H9 (cell line): ENCODE results near the gene KRT77. TPM values are rescaled to one million over a fixed set of nuclear protein-coding genes. Genes with fewer than 3 reads are reported as not detected.

Experiments
- DNase-seq: peaks from one replicate; pipeline ENCODE4 v3.0.0-alpha.2; 2017
- H2AFZ ChIP-seq: one replicate; pipeline ENCODE4 v1.6.1; 2013; ENCODE audit warnings: mild to moderate bottlenecking, low read length, control low read depth, moderate library complexity
- H2AK5ac ChIP-seq: 2 replicates; pipeline ENCODE4 v1.6.1; 2013; ENCODE audit warnings: low read length, control low read depth, mixed read lengths; ENCODE audit not compliant: insufficient read length
- H2BK120ac ChIP-seq: one replicate; pipeline ENCODE4 v1.6.1; 2013; ENCODE audit warnings: low read depth, mild to moderate bottlenecking, low read length, control low read depth, inconsistent platforms; ENCODE audit not compliant: poor library complexity, severe bottlenecking
- H2BK12ac ChIP-seq: 2 replicates; pipeline ENCODE4 v1.6.1; 2013; ENCODE audit warnings: low read length, control low read depth, mixed read lengths, low read depth; ENCODE audit not compliant: insufficient read length
- H2BK15ac ChIP-seq: 2 replicates; pipeline ENCODE4 v1.6.1; 2013; ENCODE audit warnings: low read depth, low read length, control low read depth
- H2BK20ac ChIP-seq: one replicate; pipeline ENCODE4 v1.6.1; 2013; ENCODE audit warnings: low read depth, mild to moderate bottlenecking, low read length, control low read depth, inconsistent platforms; ENCODE audit not compliant: poor library complexity, severe bottlenecking
- H2BK5ac ChIP-seq: 2 replicates; pipeline ENCODE4 v1.6.1; 2013; ENCODE audit warnings: low read length, control low read depth, mixed read lengths; ENCODE audit not compliant: insufficient read length
- H3K14ac ChIP-seq: 2 replicates; pipeline ENCODE4 v1.6.1; 2013; ENCODE audit warnings: low read length, control low read depth; ENCODE audit not compliant: insufficient read depth
- H3K18ac ChIP-seq: 2 replicates; pipeline ENCODE4 v1.6.1; 2013; ENCODE audit warnings: low read depth, mild to moderate bottlenecking, mixed read lengths, low read length, control low read depth; ENCODE audit not compliant: insufficient read length
- H3K23ac ChIP-seq: 2 replicates; pipeline ENCODE4 v1.6.1; 2013; ENCODE audit warnings: low read length, control low read depth, mixed read lengths, low read depth; ENCODE audit not compliant: insufficient read length
- H3K23me2 ChIP-seq: 2 replicates; pipeline ENCODE4 v1.6.1; 2013; ENCODE audit warnings: low read depth, mild to moderate bottlenecking, mixed read lengths, low read length, control low read depth; ENCODE audit not compliant: insufficient read length, poor library complexity, severe bottlenecking
- H3K27ac ChIP-seq: 2 replicates; pipeline ENCODE4 v1.5.1; 2013; ENCODE audit warnings: low read length, control low read depth, mixed read lengths, low read depth; ENCODE audit not compliant: insufficient read length
- H3K27me3 ChIP-seq: 2 replicates; pipeline ENCODE4 v1.6.1; 2013; ENCODE audit warnings: low read length, control low read depth, inconsistent platforms; ENCODE audit not compliant: insufficient read depth
- H3K4ac ChIP-seq: 2 replicates; pipeline ENCODE4 v1.6.1; 2013; ENCODE audit warnings: low read depth, mild to moderate bottlenecking, control low read depth, inconsistent platforms, low read length, moderate library complexity
- H3K4me1 ChIP-seq: 2 replicates; pipeline ENCODE4 v1.6.1; 2013; ENCODE audit warnings: low read length, control low read depth, inconsistent platforms; ENCODE audit not compliant: insufficient read depth
- H3K4me2 ChIP-seq: 2 replicates; pipeline ENCODE4 v1.6.1; 2013; ENCODE audit warnings: low read length, control low read depth, mixed read lengths; ENCODE audit not compliant: insufficient read length, insufficient read depth
- H3K56ac ChIP-seq: 2 replicates; pipeline ENCODE4 v1.6.1; 2013; ENCODE audit warnings: low read depth, mild to moderate bottlenecking, mixed read lengths, low read length, control low read depth; ENCODE audit not compliant: insufficient read length
- H3K79me1 ChIP-seq: 2 replicates; pipeline ENCODE4 v1.6.1; 2013; ENCODE audit warnings: low read depth, mild to moderate bottlenecking, moderate library complexity, low read length, control low read depth, inconsistent platforms; ENCODE audit not compliant: insufficient read depth, poor library complexity, severe bottlenecking
- H3K79me2 ChIP-seq: 2 replicates; pipeline ENCODE4 v1.6.1; 2013; ENCODE audit warnings: low read length, control low read depth, inconsistent platforms; ENCODE audit not compliant: insufficient read depth
- H3K9ac ChIP-seq: 2 replicates; pipeline ENCODE4 v1.6.1; 2013; ENCODE audit warnings: low read length, control low read depth, mixed read lengths; ENCODE audit not compliant: insufficient read length; ENCODE audit errors: extremely low read depth
- H3K9me3 ChIP-seq: one replicate; pipeline ENCODE4 v1.6.1; 2013; ENCODE audit warnings: low read depth, low read length, inconsistent platforms; ENCODE audit not compliant: control insufficient read depth
- H3T11ph ChIP-seq: one replicate; pipeline ENCODE4 v1.6.1; 2013; ENCODE audit warnings: mild to moderate bottlenecking, low read length, control low read depth, inconsistent platforms
- H4K20me1 ChIP-seq: one replicate; pipeline ENCODE4 v1.6.1; 2013; ENCODE audit not compliant: control insufficient read depth, insufficient read length, insufficient read depth
- H4K5ac ChIP-seq: 2 replicates; pipeline ENCODE4 v1.6.1; 2013; ENCODE audit warnings: low read depth, mild to moderate bottlenecking, mixed read lengths, low read length, control low read depth; ENCODE audit not compliant: insufficient read length
- H4K8ac ChIP-seq: replicated peaks from 2 replicates; pipeline ENCODE4 v1.6.1; 2013; ENCODE audit warnings: low read length, control low read depth, mixed read lengths, low read depth; ENCODE audit not compliant: insufficient read length
- H4K91ac ChIP-seq: 2 replicates; pipeline ENCODE4 v1.6.1; 2013; ENCODE audit warnings: low read depth, mild to moderate bottlenecking, moderate library complexity, mixed read lengths, low read length, control low read depth; ENCODE audit not compliant: insufficient read length
- H3K27ac Mint-ChIP-seq, 3 experiments: 2 replicates in 2 of 3; 3 replicates in 1 of 3; pipeline ENCODE4 v1.8.0; 2020 to 2021; ENCODE audit warnings: mixed read lengths in 3 of 3, mild to moderate bottlenecking in 1 of 3, moderate library complexity in 1 of 3
- H3K27me3 Mint-ChIP-seq: 2 replicates; pipeline ENCODE4 v1.8.0; 2021; ENCODE audit warnings: low read depth, mild to moderate bottlenecking, moderate library complexity, mixed read lengths
- H3K36me3 Mint-ChIP-seq, 3 experiments: 2 replicates in 2 of 3; 3 replicates in 1 of 3; pipeline ENCODE4 v1.8.0; 2020 to 2021; ENCODE audit warnings: low read depth in 3 of 3, mixed read lengths in 3 of 3; ENCODE audit not compliant: insufficient read depth in 1 of 3
- H3K4me1 Mint-ChIP-seq, 2 experiments: 2 replicates each; pipeline ENCODE4 v1.8.0; 2020; ENCODE audit warnings: mixed read lengths in 2 of 2
- H3K4me3 Mint-ChIP-seq, 2 experiments: 2 replicates in 1 of 2; 3 replicates in 1 of 2; pipeline ENCODE4 v1.8.0; 2020 to 2021; ENCODE audit warnings: mild to moderate bottlenecking in 2 of 2, mixed read lengths in 2 of 2, moderate library complexity in 1 of 2
- H3K9me3 Mint-ChIP-seq, 2 experiments: 2 replicates in 1 of 2; 3 replicates in 1 of 2; pipeline ENCODE4 v1.8.0; 2020; ENCODE audit warnings: mild to moderate bottlenecking in 2 of 2, mixed read lengths in 2 of 2, moderate library complexity in 1 of 2
- WGBS: extraction: QIAGEN DNeasy Blood & Tissue Kit; methylation state at CpG from one replicate; pipeline ENCODE4 v1.1.7; 2013; ENCODE audit warnings: missing lambda C conversion rate, low lambda C conversion rate, mixed read lengths; ENCODE audit not compliant: insufficient read length; ENCODE audit errors: extremely low coverage; 5-methylcytosine and 5-hydroxymethylcytosine counted together
- total RNA-seq: library from RNA; stranded (reverse); gene quantifications from 2 replicates; pipeline ENCODE4 v1.2.1, GENCODE V29; 2021
- TF ChIP-seq, protein P1 (sequence below): fragments of 200-600 bp; sonication (generic); conservative IDR thresholded peaks from 3 replicates; pipeline ENCODE4 v1.8.0; 2021; ENCODE audit warnings: antibody characterized with exemption, mild to moderate bottlenecking

KRT77 gene
- total RNA-seq, 1 experiment from 2014 or later, result not detected

DNA sequence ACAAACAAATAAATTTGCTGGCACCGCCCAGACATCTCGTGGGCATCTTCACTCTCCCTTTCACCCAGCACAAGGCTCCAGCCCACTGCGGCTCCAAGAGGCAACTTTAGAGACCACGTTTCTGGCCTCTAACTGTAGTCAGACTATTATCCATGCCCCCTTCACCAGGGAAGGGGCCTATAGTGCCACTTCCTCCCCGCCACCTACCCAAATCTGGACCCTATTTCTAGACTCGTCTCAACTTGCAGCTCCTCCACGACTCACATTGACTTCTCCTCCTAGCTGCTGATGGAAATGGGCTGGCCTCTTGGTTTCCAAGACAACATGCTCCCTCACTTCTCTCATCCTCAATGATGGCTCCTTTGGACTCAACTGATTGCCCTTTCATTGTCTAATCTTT is 35.4 kb downstream of the KRT77 start:
- Histone ChIP-seq H3K27me3 (no peaks in the 10 kb centered on the region), H2BK15ac (no peak overlapping the region), H3T11ph (no peak overlapping the region), H3K18ac (no peak overlapping the region), H3K4me1 (no peaks in the 10 kb centered on the region), H2BK12ac (no peak overlapping the region), H3K27ac (no peak overlapping the region), H4K91ac (no peak overlapping the region), H3K23ac (no peak overlapping the region), H2BK5ac (no peak overlapping the region), H2BK120ac (no peak overlapping the region), H2BK20ac (no peak overlapping the region), H3K56ac (no peak overlapping the region), H2AK5ac (no peak overlapping the region), H3K9ac (no peak overlapping the region), H3K14ac (no peak overlapping the region), H3K4ac (no peak overlapping the region), H4K5ac (no peak overlapping the region), H3K79me2 (no peaks in the 10 kb centered on the region), H3K9me3 (no peaks in the 10 kb centered on the region), H3K79me1 (no peaks in the 10 kb centered on the region), H4K20me1 (no peaks in the 10 kb centered on the region), H3K4me2 (no peak overlapping the region), H4K8ac (no peak overlapping the region), H3K23me2 (no peaks in the 10 kb centered on the region), H2AFZ (no peak overlapping the region)
- no peak for DNase-seq
- WGBS, result no CpG with 5 or more reads among the region's 7 CpGs
- H3K4me3 Mint-ChIP-seq, result no peak overlapping the region
- H3K9me3 Mint-ChIP-seq, result no peaks in the 10 kb centered on the region
- no peak overlapping the region for H3K27ac Mint-ChIP-seq
- peaks cover 23% of the 10 kb centered on the region for H3K27me3 Mint-ChIP-seq
- H3K36me3 Mint-ChIP-seq, result no peaks in the 10 kb centered on the region
- no peaks in the 10 kb centered on the region; a peak in 1 of 4 replicates for H3K4me1 Mint-ChIP-seq
- TF ChIP-seq, protein P1, sequence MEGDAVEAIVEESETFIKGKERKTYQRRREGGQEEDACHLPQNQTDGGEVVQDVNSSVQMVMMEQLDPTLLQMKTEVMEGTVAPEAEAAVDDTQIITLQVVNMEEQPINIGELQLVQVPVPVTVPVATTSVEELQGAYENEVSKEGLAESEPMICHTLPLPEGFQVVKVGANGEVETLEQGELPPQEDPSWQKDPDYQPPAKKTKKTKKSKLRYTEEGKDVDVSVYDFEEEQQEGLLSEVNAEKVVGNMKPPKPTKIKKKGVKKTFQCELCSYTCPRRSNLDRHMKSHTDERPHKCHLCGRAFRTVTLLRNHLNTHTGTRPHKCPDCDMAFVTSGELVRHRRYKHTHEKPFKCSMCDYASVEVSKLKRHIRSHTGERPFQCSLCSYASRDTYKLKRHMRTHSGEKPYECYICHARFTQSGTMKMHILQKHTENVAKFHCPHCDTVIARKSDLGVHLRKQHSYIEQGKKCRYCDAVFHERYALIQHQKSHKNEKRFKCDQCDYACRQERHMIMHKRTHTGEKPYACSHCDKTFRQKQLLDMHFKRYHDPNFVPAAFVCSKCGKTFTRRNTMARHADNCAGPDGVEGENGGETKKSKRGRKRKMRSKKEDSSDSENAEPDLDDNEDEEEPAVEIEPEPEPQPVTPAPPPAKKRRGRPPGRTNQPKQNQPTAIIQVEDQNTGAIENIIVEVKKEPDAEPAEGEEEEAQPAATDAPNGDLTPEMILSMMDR, result no peak
